ENCODE measurements around the gene MYO1H.

MYO1H gene

DNA sequence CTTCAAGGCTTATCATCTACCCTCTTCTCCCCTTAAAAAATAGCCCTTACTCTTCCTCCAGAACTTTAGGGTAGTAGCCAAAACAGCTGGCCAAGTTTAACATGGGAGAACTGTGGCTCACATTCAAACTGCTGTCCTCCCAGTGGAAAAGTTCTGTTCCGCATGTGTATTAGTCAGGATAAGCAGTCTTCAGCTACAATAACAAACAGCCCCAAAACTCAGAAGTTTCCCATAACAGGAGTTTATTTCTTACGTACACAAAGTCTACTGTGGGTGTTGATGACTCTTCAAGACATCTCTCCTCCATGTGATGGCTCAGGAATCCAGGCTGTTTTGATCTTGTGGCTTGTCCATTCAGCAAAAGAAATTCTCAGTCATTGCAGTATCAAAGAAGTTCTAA, 35.5 kb downstream of the MYO1H start:
- no peak for DNase-seq (ENCODE audit: low read depth in 1 of 2, low spot score in 1 of 2)
- Histone ChIP-seq H3K4me3 (replicated peaks; ENCODE audit: insufficient read depth, low read length) (no peak overlapping the region), H3K27ac (replicated peaks) (no peak overlapping the region), H3K27me3 (ENCODE audit: insufficient read depth, poor library complexity, severe bottlenecking) (no peaks in the 10 kb centered on the region)
- no peak for TF ChIP-seq SPI1 (IDR thresholded peaks at IDR 0.05; ENCODE audit: borderline replicate concordance, low read depth)
- TF ChIP-seq GABPA (IDR thresholded peaks at IDR 0.05; ENCODE audit: low read depth) = no peak
- TF ChIP-seq POLR2AphosphoS5 (IDR thresholded peaks at IDR 0.05; ENCODE audit: low read depth) = no peak
- TF ChIP-seq, protein P1, sequence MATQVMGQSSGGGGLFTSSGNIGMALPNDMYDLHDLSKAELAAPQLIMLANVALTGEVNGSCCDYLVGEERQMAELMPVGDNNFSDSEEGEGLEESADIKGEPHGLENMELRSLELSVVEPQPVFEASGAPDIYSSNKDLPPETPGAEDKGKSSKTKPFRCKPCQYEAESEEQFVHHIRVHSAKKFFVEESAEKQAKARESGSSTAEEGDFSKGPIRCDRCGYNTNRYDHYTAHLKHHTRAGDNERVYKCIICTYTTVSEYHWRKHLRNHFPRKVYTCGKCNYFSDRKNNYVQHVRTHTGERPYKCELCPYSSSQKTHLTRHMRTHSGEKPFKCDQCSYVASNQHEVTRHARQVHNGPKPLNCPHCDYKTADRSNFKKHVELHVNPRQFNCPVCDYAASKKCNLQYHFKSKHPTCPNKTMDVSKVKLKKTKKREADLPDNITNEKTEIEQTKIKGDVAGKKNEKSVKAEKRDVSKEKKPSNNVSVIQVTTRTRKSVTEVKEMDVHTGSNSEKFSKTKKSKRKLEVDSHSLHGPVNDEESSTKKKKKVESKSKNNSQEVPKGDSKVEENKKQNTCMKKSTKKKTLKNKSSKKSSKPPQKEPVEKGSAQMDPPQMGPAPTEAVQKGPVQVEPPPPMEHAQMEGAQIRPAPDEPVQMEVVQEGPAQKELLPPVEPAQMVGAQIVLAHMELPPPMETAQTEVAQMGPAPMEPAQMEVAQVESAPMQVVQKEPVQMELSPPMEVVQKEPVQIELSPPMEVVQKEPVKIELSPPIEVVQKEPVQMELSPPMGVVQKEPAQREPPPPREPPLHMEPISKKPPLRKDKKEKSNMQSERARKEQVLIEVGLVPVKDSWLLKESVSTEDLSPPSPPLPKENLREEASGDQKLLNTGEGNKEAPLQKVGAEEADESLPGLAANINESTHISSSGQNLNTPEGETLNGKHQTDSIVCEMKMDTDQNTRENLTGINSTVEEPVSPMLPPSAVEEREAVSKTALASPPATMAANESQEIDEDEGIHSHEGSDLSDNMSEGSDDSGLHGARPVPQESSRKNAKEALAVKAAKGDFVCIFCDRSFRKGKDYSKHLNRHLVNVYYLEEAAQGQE (IDR thresholded peaks at IDR 0.05; ENCODE audit: insufficient replicate concordance, low read depth) = no peak
- no peak for TF ChIP-seq CTCF (IDR thresholded peaks at IDR 0.05; ENCODE audit: insufficient read depth, low read length)

DNA sequence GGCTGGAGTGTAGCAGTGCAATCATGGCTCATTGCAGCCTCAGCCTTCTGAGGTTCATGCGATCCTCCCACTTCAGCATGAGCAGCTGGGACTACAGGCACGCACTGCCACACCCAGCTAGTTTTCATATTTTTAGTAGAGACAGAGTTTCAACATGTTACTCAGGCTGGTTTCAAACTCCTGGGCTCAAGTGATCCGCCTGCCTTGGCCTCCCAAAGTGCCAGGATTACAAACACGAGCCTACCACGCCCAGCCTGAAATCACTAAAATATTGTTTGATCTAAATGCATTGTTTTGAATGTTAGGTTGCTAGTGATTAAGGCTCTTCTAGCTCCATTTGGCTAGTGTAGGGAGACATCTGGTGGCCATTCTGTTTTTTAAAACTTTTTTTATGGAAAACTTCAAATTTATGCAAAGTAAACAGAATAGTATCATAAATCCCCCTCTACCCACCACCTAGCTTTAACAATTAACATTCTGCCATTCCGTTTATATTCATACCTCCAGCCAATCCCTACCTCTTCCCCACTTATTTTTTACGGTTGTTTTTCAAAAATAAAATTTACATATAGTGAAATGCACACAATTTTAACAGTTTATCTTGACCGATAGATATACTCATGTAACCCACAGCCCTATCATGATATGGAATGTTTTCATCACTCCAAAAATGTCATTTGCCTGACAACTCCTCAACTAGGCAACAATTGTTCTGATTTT, 37.8 kb downstream of the MYO1H start:
- peak; percentile 2 for TF ChIP-seq CTCF (IDR thresholded peaks at IDR 0.05; ENCODE audit: insufficient read depth, low read length)
- TF ChIP-seq SPI1 (IDR thresholded peaks at IDR 0.05; ENCODE audit: borderline replicate concordance, low read depth) = no peak
- DNase-seq (ENCODE audit: low read depth in 1 of 2, low spot score in 1 of 2) = no peak
- H3K27ac ChIP-seq (replicated peaks) = no peak overlapping the region
- no peaks in the 10 kb centered on the region for H3K27me3 ChIP-seq (ENCODE audit: insufficient read depth, poor library complexity, severe bottlenecking)
- H3K4me3 ChIP-seq (replicated peaks; ENCODE audit: insufficient read depth, low read length) = no peak overlapping the region

GRCh38 chr12:109386059-109386433, 38.3 kb downstream of the MYO1H start:
- H3K4me3 ChIP-seq (replicated peaks; ENCODE audit: insufficient read depth, low read length) = no peak overlapping the region
- no peak for DNase-seq (ENCODE audit: low read depth in 1 of 2, low spot score in 1 of 2)
- TF ChIP-seq SPI1 (IDR thresholded peaks at IDR 0.05; ENCODE audit: borderline replicate concordance, low read depth) (no peak), GABPA (IDR thresholded peaks at IDR 0.05; ENCODE audit: low read depth) (no peak), POLR2AphosphoS5 (IDR thresholded peaks at IDR 0.05; ENCODE audit: low read depth) (no peak), CTCF (IDR thresholded peaks at IDR 0.05; ENCODE audit: insufficient read depth, low read length) (no peak)
- TF ChIP-seq, protein P1 (IDR thresholded peaks at IDR 0.05; ENCODE audit: insufficient replicate concordance, low read depth) = no peak
- H3K27ac ChIP-seq (replicated peaks) = no peak overlapping the region
- H3K27me3 ChIP-seq (ENCODE audit: insufficient read depth, poor library complexity, severe bottlenecking) = no peaks in the 10 kb centered on the region
